Stimulated activated CD4-positive, alpha-beta T cell treated with anti-CD3 and anti-CD28 coated beads, Interleukin-4, amount 100 ng/mL, for 1 hour (primary cell): Measurements from ENCODE around the gene GIGYF1.
"Not testable (repeated sequence)": the region's sequence is repeated elsewhere in the genome, so short reads cannot be mapped to it uniquely, and the experiment has no call there.

ENCODE experiments used
- DNase-seq: peaks from one replicate; pipeline ENCODE4 v3.0.0-alpha.2; 2020

The GIGYF1 gene, protein sequence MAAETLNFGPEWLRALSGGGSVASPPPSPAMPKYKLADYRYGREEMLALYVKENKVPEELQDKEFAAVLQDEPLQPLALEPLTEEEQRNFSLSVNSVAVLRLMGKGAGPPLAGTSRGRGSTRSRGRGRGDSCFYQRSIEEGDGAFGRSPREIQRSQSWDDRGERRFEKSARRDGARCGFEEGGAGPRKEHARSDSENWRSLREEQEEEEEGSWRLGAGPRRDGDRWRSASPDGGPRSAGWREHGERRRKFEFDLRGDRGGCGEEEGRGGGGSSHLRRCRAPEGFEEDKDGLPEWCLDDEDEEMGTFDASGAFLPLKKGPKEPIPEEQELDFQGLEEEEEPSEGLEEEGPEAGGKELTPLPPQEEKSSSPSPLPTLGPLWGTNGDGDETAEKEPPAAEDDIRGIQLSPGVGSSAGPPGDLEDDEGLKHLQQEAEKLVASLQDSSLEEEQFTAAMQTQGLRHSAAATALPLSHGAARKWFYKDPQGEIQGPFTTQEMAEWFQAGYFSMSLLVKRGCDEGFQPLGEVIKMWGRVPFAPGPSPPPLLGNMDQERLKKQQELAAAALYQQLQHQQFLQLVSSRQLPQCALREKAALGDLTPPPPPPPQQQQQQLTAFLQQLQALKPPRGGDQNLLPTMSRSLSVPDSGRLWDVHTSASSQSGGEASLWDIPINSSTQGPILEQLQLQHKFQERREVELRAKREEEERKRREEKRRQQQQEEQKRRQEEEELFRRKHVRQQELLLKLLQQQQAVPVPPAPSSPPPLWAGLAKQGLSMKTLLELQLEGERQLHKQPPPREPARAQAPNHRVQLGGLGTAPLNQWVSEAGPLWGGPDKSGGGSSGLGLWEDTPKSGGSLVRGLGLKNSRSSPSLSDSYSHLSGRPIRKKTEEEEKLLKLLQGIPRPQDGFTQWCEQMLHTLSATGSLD (N-terminal part only)

DNA sequence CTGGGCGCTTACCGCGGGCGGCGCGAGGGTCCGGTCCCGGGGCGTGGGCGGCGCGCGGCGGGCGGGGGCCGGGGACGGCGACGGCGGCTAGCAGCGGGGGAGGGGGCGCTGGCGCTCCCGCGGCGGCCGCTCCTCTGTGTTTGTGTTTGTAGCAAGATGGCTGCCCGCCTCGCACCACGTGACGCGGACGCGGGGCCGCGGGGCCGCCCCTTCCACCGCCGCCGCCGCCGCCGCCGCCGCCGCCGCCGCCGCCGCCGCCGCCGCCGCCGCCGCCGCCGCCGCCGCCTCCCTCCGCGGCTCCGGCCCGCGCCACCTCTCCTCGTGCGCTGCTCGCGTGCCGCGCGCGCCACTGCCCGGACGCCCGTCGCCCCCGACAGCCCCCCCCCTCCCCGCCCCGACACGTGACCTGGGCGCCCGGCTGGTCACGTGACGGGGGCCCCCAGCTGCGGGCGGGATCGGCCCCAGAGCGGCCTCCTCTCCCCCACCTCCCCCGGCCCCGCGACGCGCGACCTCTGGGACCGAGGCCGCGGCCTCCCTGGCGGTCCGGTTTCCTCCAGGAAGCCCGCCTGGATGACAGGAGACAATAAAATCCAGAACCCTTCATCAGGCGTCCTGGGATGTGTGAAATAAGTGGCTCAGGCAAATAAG lies at the start of gene GIGYF1:
GIGYF1 (minus strand) TSS at position 153 of the 648 bp plus-strand sequence. CDS start 6,012 bp downstream, outside the sequence.
- peak; percentile 77 for DNase-seq

DNA sequence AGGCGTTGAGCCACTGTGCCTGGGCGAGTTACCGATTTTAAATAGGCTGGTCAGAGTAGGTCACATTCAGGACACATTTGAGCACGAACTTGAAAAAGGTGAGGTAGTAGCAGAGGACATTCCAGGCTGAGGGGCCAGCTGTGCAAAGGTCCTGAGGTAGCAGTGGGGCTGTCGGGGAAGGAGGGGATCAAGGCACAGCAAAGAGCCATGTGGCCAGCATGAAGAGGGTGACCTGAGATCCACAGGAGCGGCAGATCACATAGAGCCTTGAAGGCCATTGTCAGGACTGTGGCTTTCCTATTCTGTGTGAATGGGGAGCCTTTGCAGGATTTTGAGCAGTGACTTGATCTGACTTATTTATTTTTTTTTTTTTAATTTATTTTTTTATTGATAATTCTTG lies 45.9 kb upstream of the GIGYF1 start:
- DNase-seq: no peak

DNA sequence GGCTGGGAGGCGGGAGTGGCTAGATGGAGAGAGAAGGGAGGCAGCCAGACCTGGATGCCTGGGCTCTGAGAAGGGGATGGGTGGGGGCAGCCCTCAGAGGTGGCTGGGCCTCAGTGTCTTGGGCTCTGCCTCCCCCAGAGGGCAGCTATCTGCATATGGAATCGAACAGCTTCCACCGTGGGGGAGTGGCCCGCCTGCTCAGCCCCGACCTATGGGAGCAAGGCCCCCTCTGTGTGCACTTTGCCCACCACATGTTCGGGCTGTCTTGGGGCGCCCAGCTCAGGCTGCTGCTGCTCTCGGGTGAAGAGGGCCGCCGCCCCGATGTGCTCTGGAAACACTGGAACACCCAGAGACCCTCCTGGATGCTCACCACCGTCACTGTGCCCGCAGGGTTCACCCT lies 42.6 kb upstream of the GIGYF1 start:
- no peak for DNase-seq

DNA sequence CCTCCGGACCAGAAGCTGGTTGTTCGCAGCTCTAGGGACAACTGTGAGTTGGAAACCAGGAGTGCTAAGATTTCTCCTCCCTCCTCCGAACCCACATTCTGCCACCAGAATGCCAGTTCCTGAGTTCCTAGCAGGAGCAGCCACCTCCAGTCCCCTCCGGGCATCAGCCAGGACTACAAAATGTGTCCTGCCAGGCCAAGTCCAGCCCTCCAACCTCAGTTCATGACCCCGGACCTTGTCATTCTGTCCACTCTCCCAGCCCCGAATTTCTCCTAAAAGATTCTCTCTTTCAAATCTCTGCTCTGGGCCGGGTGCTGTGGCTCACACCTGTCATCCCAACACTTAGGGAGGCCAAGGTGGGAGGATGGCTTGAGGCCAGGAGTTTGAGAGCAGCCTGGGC lies 41.7 kb upstream of the GIGYF1 start:
- DNase-seq: no peak

DNA sequence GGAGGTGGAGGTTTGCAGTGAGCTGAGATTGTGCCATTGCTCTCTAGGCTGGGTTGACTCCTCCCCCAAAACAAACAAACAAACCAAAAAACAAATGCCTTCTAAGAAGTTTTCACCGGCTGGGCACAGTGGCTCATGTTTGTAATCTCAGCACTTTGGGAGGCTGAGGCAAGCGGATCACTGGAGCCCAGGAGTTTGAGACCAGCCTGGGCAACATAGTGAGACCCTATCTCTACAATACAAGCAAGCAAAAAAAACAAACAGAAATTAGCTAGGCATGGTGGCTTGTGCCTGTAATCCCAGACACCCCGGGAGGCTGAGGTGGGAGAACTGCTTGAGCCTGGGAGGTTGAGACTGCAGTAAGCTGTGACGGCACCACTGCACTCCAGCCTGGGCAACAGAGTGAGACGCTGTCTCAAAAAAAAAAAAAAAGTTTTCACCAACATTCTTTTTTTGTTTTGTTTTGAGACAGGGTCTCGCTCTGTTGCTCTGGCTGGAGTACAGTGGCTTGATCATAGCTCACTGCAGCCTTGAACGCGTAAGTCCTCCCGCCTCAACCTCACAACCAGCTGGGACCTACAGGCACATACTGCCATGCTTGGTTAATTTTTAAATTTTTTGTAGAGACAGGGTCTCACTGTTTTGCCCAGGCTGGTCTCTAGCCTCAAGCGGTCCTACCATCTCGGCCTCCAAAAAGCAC lies 38.0 kb upstream of the GIGYF1 start:
- DNase-seq: no peak

DNA sequence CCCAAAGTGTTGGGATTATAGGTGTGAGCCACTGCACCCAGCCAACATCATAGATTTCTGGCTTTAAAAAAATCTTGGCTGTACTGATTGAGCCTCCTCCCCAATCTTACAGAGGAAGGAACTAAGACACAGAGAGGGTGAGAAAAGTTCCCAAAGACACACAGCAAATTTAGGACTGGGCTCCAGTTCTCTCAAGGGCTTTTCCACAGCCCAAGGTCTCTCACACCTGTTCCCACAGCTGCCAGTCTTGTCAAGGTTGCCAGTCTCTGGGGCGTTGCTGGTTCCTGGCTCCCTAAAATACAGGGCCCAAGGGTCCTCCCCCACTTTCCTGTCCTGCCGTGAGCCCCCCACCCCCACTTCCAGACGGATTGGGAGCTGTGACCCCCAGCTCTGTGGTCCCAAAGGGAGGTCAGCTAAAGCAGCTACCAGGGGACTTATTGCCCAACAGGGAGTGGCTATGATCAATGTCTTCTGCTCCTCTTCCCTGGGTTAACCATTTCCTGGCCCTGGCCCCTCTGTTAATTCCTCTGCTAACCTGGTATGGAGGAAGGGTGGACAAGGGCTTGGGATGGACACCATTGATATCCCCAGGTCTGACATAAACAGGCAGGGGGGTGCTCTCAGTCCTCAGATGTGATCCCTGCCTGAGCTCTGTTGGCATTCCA lies 36.2 kb upstream of the GIGYF1 start:
- no peak for DNase-seq

DNA sequence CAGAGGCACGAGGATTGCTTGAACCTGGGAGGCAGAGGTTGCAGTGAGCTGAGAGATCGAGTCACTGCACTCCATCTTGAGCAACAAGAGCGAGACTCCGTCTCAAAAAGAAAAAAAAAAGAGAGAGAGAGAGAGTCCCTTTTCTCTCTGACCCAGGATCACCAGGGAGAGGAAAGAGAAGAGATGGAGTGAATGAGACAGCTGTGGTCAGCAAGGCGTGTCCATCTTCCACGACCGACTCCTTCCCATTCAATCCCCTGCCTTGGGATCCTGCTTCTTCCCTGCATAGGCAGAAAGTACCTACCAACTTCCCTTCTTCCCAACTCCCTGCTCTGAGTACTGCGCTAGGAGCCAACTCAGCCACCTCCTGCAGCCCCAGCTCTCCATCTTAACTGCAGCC lies 34.1 kb upstream of the GIGYF1 start:
- no peak for DNase-seq

DNA sequence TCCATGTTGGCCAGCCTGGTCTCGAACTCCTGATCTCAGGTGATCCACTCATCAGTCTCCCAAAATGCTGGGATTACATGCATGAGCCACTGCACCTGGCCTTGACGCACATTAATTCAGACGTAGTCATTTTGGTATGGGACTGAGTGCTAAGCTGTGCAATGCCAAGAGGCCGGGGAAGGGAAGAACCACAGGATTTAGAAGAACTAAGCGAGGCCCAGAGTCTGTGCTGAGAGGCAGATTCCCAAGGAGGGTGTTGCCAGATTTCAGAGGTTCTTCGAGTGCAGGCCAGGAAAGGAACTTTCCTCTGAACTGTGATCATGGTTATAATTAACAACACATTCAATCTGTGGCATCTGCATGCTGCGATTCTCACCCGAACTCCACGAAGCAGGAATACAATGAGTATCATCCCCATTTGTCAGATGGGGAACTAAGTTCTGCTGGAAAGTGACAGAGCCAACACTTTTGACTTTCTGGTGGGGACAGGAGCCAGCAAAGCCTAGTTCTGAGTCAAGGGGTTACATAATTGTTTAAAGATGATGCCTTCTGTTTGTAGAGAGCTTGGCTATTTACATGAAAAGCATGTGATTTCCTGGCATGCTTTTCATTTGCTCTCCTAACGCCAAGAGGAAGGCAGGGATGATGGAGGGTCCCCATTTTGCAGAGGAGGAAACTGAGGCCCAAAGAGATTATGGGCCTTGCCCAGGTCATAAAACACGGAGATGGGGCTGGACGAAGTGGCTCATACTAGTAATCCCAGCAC lies 33.1 kb upstream of the GIGYF1 start:
- no peak for DNase-seq

DNA sequence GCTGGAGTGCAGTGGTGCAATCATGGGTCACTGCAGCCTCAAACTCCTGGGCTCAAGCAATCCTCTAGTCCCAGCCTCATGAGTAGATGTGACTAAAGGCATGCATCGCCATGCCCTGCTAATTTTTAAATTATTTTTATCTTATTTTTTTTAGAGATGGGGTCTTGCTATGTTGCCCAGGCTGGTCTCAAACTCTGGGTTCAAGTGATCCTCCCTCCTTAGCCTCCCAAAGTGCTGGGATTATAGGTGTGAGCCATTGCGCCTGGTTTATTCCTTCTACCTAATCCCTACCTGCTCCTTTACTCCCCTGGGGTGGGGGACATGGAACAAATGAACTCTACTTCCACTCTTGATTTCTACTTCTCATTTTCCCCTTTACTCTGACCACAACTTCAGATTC lies 30.3 kb upstream of the GIGYF1 start:
- not testable (repeated sequence) for DNase-seq

DNA sequence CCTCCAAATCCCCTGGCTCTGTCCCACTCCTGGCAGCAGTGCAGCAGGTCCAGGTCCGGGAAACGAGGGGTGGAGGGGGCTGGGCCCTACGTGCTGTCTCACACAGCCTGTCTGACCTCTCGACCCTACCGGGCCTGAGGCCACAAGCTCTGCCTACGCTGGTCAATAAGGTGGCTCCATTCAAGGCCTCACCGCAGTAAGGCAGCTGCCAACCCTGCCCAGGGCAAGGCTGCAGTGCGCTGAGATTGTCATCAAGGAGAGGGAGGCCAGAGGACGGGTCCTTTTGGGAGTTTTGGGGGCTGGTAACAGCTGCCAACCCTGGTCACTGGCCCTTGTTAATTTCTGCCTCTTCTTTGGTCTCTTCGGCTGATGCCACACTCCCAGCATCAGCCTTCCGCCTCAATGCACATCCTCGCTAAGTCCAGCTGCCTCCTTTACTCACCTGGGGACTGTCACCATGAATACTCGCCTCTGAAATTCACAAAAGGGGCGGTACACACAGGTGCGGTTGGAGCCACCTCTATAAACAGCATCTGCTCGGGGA lies 29.8 kb upstream of the GIGYF1 start:
- DNase-seq: no peak

DNA sequence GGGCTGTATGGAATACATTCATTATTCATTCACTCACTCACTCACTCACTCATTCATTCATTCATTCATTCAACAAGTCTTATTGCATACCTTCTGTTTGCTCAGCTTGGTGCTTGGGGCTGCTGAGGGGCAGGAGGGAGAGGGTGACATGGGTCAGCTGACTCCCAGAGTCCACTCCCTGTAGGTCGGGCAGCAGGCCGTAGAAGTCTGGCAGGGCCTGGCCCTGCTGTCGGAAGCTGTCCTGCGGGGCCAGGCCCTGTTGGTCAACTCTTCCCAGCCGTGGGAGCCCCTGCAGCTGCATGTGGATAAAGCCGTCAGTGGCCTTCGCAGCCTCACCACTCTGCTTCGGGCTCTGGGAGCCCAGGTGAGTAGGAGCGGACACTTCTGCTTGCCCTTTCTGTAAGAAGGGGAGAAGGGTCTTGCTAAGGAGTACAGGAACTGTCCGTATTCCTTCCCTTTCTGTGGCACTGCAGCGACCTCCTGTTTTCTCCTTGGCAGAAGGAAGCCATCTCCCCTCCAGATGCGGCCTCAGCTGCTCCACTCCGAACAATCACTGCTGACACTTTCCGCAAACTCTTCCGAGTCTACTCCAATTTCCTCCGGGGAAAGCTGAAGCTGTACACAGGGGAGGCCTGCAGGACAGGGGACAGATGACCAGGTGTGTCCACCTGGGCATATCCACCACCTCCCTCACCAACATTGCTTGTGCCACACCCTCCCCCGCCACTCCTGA lies 28.6 kb upstream of the GIGYF1 start:
- no peak for DNase-seq

DNA sequence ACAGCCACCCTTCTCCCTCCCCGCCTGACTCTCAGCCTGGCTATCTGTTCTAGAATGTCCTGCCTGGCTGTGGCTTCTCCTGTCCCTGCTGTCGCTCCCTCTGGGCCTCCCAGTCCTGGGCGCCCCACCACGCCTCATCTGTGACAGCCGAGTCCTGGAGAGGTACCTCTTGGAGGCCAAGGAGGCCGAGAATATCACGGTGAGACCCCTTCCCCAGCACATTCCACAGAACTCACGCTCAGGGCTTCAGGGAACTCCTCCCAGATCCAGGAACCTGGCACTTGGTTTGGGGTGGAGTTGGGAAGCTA lies 27.4 kb upstream of the GIGYF1 start:
- no peak for DNase-seq

DNA sequence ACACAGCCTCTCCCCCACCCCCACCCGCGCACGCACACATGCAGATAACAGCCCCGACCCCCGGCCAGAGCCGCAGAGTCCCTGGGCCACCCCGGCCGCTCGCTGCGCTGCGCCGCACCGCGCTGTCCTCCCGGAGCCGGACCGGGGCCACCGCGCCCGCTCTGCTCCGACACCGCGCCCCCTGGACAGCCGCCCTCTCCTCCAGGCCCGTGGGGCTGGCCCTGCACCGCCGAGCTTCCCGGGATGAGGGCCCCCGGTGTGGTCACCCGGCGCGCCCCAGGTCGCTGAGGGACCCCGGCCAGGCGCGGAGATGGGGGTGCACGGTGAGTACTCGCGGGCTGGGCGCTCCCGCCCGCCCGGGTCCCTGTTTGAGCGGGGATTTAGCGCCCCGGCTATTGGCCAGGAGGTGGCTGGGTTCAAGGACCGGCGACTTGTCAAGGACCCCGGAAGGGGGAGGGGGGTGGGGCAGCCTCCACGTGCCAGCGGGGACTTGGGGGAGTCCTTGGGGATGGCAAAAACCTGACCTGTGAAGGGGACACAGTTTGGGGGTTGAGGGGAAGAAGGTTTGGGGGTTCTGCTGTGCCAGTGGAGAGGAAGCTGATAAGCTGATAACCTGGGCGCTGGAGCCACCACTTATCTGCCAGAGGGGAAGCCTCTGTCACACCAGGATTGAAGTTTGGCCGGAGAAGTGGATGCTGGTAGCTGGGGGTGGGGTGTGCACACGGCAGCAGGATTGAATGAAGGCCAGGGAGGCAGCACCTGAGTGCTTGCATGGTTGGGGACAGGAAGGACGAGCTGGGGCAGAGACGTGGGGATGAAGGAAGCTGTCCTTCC lies 26.8 kb upstream of the GIGYF1 start:
- no peak for DNase-seq

DNA sequence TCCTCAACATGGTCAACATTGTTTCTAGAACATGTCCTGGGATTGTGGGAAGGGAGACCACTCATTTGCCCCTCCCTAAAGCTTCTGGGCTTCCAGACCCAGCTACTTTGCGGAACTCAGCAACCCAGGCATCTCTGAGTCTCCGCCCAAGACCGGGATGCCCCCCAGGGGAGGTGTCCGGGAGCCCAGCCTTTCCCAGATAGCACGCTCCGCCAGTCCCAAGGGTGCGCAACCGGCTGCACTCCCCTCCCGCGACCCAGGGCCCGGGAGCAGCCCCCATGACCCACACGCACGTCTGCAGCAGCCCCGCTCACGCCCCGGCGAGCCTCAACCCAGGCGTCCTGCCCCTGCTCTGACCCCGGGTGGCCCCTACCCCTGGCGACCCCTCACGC lies 26.2 kb upstream of the GIGYF1 start, which contains the start of gene EPO:
EPO (plus strand) TSS at position 190 of the 392 bp plus-strand sequence. CDS start 513 bp downstream, outside the sequence.
- DNase-seq: no peak

DNA sequence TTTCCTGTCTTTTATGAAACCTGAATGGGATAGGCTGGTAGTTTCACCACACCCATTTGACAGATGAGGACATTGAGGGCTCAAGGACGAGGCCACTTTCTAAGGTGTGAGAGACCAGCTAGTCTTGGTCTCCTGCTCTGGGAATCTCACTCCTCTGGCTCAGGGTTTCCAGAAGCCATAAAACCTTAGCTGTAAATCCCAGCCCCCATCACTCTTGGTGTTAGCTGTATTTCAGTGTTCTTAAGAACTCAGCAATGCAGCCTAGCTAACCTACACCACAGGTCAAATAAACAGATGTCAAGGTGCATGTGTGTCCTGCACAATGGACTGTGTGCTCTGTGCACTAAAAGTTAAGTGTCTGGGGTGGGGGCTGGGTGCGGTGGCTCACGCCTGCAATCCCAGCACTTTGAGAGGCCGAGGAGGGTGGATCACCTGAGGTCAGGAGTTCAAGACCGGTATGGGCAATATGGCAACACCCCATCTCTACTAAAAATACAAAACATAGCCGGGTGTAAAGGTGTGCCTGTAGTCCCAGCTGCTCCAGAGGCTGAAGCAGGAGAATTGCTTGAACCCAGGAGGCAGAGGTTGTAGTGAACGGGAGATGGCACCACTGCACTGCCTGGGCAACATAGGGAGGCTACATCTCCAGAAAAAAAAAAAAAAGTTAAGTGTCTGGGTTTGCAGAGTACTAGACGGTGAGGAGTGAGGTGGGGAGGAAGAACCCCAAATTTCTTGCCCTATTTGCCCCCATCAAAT lies 25.7 kb upstream of the GIGYF1 start:
- no peak for DNase-seq

DNA sequence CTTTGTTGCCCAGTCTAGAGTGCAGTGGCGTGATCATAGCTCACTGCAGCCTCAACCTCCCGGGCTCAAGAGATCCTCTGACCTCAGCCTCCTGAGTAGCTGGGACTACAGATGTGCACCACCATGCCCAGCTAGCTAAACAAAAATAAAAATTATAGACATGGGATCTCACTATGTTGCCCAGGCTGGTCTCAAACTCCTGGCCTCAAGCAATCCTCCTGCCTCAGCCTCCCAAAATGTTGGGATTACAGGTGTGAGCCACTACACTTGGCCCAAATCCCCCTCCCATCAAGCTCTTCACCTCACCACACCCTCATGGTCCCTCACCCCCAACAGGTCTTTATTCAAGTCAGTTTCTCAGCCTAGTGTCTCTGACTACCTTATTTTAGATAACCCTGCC lies 23.0 kb upstream of the GIGYF1 start:
- not testable (repeated sequence) for DNase-seq

DNA sequence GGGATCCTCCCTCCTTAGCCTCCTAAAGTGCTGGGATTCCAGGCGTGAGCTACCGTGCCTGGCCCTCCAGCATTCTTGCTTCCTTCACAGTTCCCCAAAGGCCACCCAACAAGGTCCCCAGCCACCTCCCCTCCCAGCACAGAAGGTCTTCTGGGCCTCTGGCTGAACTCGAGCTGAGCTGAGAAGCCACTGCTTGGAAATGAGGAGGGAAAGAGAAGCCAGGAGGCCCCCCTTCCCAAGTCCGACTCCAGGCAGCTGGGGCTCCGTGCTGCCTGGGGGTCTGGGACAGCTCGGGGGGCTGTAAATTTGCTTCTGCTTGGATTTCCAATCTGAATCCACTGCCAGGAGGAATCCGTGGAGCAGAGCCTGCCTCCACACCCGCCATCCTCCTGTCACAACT lies 20.7 kb upstream of the GIGYF1 start:
- no peak for DNase-seq

DNA sequence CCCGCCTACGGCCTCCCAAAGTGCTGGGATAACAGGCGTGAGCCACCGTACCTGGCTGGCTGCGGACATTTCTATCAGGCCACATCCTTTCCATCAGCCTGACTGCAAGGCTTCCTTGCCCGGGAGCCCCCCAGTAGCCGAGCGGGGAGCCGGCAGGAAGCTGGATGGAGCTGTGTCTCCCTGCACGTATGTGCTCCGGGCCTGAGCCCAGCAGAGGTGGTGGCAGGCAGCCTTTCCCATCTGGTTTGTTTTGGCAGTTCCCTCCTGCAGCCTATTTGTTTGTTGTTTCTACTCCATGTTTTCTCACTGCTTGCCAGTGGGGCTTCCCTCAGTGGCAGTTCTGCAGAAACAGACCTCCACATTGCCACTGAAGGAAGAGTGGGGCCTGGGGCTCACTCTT lies 17.3 kb upstream of the GIGYF1 start:
- DNase-seq: no peak

DNA sequence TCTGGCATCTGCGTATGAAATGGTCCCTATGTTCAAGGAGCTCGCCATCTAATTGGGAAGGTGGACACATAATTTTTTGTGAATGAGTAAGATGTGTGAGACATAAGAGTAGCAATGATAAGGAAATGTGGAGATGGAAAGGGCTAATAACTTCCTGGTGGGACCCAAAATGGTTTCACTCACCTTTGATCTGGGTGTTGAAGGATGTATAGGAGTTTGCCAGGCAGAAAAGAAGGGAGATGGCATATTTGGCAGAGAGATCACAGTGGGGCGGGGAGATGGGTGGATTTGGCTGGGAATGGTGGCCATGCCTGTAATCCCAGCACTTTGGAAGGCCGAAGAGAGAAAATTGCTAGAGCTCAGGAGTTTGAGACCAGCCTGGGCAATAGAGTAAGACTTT lies 16.4 kb upstream of the GIGYF1 start:
- DNase-seq: no peak
